VCaP (cell line): ENCODE results near the gene CCDC40.

Experiments used
- H3K27ac ChIP-seq: fragments of 450-650 bp; 2 replicates; pipeline ENCODE4 v1.5.1; 2017
- TF ChIP-seq, protein P1 (sequence below): fragments of 450-650 bp; conservative IDR thresholded peaks from 2 replicates; pipeline ENCODE4 v1.5.1; 2017; ENCODE audit warnings: mild to moderate bottlenecking, moderate library complexity

The CCDC40 gene

DNA sequence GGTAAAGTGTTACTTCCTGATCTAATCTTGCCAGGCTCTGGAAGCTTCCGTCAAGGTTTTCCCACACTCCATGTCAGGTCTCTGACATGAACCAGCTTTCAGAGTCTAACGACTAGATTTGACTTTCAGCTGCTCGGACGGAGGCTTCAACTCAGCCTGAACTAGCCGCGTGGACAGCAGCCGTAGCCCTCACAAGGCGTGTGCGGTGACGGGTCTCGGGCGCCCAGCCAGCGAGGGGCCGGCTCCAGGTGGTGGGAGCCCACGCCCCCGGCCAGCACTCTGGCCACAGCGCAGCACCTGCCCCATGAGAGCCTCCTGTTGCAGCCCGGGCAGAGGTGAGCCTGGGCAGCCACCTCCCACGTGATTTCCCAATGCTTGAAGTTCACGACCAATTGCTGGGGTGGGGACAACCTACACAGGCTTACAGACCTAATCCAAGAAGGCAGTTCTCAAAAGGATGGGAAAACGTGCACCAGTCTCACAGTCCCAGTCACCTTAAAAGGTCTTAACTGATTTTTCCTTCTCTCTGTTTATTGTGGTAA lies 46.3 kb upstream of the CCDC40 start:
- TF ChIP-seq, protein P1, sequence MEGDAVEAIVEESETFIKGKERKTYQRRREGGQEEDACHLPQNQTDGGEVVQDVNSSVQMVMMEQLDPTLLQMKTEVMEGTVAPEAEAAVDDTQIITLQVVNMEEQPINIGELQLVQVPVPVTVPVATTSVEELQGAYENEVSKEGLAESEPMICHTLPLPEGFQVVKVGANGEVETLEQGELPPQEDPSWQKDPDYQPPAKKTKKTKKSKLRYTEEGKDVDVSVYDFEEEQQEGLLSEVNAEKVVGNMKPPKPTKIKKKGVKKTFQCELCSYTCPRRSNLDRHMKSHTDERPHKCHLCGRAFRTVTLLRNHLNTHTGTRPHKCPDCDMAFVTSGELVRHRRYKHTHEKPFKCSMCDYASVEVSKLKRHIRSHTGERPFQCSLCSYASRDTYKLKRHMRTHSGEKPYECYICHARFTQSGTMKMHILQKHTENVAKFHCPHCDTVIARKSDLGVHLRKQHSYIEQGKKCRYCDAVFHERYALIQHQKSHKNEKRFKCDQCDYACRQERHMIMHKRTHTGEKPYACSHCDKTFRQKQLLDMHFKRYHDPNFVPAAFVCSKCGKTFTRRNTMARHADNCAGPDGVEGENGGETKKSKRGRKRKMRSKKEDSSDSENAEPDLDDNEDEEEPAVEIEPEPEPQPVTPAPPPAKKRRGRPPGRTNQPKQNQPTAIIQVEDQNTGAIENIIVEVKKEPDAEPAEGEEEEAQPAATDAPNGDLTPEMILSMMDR: no peak
- peak overlapping the region; percentile 75 for H3K27ac ChIP-seq

DNA sequence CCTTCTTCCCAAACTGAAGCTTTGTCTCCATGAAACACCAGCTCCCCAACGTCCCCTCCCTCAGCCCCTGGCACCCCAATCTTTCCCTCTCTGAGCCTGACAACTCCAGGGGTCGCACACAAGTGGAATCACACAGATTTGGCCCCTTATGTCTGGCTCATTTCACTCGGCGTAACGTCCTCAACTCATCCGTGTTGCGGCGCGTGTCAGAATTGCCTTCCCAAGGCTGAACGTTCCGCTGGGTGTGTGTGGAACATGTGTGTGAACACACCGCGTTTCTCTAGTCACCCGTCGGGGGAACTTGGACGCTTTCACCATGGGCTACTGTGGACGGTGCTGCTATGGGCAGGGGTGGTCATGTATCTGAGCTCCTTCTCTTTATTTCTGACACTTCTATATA lies 45.7 kb upstream of the CCDC40 start:
- H3K27ac ChIP-seq: peak overlapping the region; percentile 10
- TF ChIP-seq, protein P1: no peak

DNA sequence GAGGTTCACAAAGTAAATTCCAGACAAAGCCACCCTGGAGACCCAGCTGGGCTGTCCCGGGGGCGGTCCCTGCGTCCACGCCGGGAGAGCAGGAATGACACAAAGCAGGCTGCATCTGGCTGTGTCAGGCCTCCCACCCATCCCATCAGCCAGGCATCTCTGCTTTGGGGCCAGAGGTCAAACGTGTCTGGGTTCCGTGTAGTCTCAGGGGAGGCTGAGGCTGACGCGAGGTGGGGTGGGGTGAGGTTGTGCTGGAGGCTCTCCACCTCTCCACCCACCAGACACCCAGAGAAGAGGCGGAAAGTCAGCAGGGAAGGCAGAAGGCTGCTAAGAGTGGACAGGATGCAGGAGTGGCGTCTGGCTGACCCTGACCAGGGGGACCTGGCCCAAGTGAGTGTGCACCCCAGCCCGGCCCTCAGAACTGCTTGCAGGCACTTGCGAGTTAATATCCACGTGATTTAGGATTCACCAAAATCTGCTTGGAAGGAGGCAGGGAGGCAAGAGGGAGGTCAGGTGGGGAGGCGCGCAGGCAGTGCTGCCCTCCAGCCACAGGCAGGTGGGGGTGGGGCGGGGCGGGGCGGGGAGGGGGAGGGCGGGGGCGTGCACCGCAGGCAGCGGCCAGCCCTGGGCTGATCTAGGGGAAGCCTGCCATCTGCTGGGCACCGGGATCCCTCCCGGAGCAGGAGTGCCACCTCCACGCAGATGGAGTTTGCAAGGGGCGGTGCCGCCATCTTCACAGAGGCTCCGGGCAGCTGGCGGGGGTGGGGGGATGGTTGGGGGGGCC lies 45.1 kb upstream of the CCDC40 start:
- peak overlapping the region; percentile 98 for H3K27ac ChIP-seq
- TF ChIP-seq, protein P1: peak; percentile 81

DNA sequence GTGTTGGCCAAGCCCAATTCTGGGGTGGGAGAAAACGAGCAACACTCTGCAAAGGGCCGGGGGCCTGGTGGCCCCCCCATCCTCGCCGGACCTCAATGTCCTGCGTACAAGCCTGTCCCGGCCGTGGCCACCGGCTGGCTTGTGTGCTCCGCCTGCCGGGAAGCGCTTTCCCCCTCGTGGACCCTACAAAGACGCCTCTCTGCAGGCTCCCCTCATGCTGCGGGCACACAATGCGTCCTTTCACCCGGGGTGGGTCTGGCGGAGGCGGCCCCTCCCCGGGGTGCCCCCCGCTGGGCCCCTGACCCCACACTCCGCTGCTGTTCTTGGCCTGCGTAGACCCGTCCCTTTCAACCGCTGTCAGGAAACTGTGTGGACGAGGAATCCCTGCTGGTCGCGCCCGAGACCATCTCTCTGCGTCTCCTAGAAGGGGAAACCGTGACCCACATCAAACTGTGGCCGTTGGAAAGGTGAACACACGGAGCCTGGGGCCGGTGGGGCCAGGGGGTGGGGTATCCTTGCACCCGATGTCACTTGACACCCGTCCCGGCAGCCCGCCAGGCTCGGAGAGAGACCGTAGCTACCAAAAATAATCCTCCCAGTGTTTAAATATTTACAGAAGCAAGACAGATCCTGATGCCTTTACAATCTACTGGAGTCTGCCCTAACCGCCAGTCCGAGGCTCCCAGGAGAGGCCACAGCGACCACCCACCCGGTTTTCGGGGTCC lies 44.4 kb upstream of the CCDC40 start:
- TF ChIP-seq, protein P1: peak; percentile 56
- H3K27ac ChIP-seq: peak overlapping the region; percentile 98

DNA sequence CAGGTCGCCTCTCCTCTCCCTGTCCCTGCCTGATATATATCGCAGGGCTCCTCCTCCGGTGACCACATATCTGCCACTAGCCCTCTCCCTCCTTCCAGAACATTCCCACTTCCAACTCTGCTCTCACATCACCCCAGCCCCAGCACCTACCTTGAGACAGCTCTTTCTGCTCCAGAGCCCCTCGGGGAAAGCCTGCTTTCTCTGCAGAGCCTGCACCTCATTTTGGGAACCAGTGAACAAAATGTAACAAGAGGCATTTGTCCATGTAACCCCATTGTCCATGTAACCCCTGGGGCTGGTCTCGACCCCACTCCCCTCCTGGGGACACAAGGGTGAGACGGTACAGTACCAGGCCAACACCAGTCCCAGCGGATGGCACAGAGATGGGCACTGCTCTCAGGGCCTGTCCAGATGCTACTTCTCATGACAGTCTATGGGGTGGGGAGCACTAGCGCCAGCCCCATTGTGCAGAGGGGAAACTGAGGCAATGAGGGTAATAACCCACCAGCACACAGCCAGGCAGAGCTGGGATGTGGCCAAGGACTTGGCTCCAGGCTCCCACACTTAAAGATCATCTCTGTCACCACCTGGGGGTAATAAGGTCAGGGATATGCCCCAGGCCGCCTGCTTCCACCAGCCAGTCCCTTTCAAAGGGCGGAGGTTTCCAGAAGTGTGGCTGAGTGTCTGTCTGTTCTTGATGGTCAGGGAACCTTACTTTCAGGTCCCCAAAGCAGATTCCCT lies 43.6 kb upstream of the CCDC40 start:
- peak overlapping the region; percentile 98 for H3K27ac ChIP-seq
- TF ChIP-seq, protein P1: no peak

DNA sequence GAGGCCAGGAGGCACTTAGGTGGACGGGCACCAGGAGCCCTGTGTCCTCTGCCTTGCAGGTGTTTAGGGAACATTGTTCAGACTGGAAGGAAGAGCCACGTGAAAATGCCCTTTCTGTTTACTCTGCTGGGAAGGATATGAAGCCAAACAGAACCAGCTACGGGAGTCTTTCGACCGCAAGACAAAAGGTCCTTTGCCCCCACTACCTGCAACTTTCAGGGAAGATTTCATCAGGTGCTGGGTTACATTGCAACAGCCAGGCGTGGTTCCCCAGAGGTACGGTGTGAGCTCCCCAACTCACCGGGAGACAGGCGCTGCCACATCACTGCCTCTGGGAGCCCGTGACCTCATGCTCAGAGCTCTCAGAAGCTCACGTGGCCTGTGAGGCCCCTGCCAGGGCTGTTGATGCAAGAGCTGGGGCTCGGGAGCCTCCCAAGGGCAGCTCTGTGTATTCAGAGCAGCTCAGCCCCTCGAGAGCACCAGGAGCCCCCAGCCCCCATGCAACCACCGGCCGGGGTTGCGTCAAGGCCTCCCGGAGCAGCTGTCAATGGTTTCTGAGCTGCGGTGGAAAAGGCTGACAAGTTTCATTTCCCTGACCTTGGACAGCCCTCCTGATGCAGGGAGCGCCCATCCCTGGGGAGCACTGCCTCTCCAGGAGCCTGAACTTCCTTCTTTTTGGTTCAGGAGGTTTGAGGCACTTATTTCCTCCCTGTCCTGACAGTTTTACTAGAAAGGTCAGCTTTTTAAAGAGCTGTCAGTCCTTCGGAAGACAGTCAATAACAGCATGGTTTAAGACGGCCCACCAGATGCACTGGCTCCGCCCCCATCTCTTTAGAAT lies 42.8 kb upstream of the CCDC40 start:
- TF ChIP-seq, protein P1: no peak
- peak overlapping the region; percentile 98 for H3K27ac ChIP-seq

DNA sequence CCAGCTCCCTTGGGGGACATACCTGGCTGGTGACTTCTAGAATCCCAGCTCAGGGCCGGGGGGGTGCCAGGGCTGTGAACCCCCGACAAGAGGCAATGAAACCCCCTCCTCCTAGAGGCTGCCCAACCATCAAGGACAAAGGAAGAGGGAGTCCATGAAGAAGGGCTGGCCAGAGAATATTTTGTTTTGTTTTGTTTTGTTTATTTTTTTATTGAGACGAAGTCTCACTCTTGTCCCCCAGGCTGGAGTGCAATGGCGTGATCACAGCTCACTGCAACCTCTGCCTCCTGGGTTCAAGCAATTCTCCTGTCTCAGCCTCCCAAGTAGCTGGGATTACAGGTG lies 42.2 kb upstream of the CCDC40 start:
- peak overlapping the region; percentile 98 for H3K27ac ChIP-seq
